Measurements from ENCODE around the gene ERN1. TPM values are rescaled to one million over a fixed set of nuclear protein-coding genes. Genes with fewer than 3 reads are reported as not detected.

The ERN1 gene
- total and polyA plus RNA-seq, 2 of the 13 experiments (the other 11 are each of a cell fraction or from before 2014, with no cell fraction given): 6.0 to 12.7 TPM

GRCh38 chr17:63993368-63993985 is 136.5 kb downstream of the ERN1 start:
- H3K9me3 ChIP-seq (ENCODE audit: low read length): no peaks in the 10 kb centered on the region
- no peak for DNase-seq (ENCODE audit: low spot score)
- H3K9ac ChIP-seq (ENCODE audit: insufficient read depth, low read depth, low read length): no peak overlapping the region
- no peaks in the 10 kb centered on the region for H4K20me1 ChIP-seq (ENCODE audit: insufficient read depth, low read length)
- no TSS peak for BruUV-seq (replicated peaks)
- no peak for FAIRE-seq
- ChIA-PET CTCF (ENCODE audit: low intra/inter-chr PET ratio, low total read pairs) (no interaction called here), POLR2A (no interaction called here)
- peaks cover 24% of the 10 kb centered on the region for H3K4me1 ChIP-seq (ENCODE audit: insufficient read depth, low read length)
- H3K79me2 ChIP-seq (ENCODE audit: insufficient read depth, low read length): no peaks in the 10 kb centered on the region
- intact Hi-C loops (cut with micrococcal nuclease; ENCODE audit: unreplicated experiment) (loop anchor here (5.0 kb wide), 1 partner anchor 76 kb away; the partner anchor contains the start of gene GH1), in situ Hi-C loops (cut with HindIII; ENCODE audit: extremely low pct_ligation_motif_present, low pct_unique_long_range_greater_than_20kb) (no loop called here)
- no peak overlapping the region for H3K4me2 ChIP-seq (ENCODE audit: low read depth, low read length)
- H3K27ac ChIP-seq (ENCODE audit: extremely low read length, insufficient read depth, low read length): no peak overlapping the region
- H2AFZ ChIP-seq (ENCODE audit: low read length): no peak overlapping the region
- WGBS (ENCODE audit: low lambda C conversion rate): no CpG with 5 or more reads among the region's 3 CpGs
- ATAC-seq: no peak
- TF ChIP-seq HMGXB3 (CRISPR knock-in tag; IDR thresholded peaks at IDR 0.05; ENCODE audit: borderline replicate concordance): no peak
- no peak for TF ChIP-seq ZBED4 (CRISPR knock-in tag; IDR thresholded peaks at IDR 0.05; ENCODE audit: borderline replicate concordance)
- TF ChIP-seq HNRNPUL1 (IDR thresholded peaks at IDR 0.05; ENCODE audit: low read depth, low read length): no peak
- peak; percentile 79 for TF ChIP-seq HNRNPK (IDR thresholded peaks at IDR 0.05; ENCODE audit: low read depth, low read length, poor library complexity, severe bottlenecking)
- peak; percentile 45 for TF ChIP-seq PCBP2 (optimal IDR thresholded peaks at IDR 0.05; ENCODE audit: low read depth, low read length, poor library complexity, severe bottlenecking)
- TF ChIP-seq CBX1 (IDR thresholded peaks at IDR 0.05; ENCODE audit: low read depth): no peak
- TF ChIP-seq ZNF335 (CRISPR knock-in tag; IDR thresholded peaks at IDR 0.05): no peak
- no peak for TF ChIP-seq ZNF674 (CRISPR knock-in tag; IDR thresholded peaks at IDR 0.05; ENCODE audit: low read depth)
- TF ChIP-seq BATF2 (CRISPR knock-in tag; IDR thresholded peaks at IDR 0.05): no peak
- no peak for TF ChIP-seq ZNF225 (CRISPR knock-in tag; IDR thresholded peaks at IDR 0.05)
- no peak for TF ChIP-seq ZNF512B (CRISPR knock-in tag; IDR thresholded peaks at IDR 0.05; ENCODE audit: borderline replicate concordance)
- H3K36me3 ChIP-seq (replicated peaks in 1 of 2; ENCODE audit: control insufficient read depth in 1 of 2, insufficient read depth in 2 of 2, low read length in 2 of 2): no peaks in the 10 kb centered on the region
- peaks cover 24 to 64% of the 10 kb centered on the region in 2 experiments for H3K27me3 ChIP-seq (ENCODE audit: control insufficient read depth in 1 of 2, insufficient read depth in 2 of 2, low read length in 2 of 2)
- no peak overlapping the region for H3K4me3 ChIP-seq (replicated peaks in 1 of 3; ENCODE audit: insufficient read depth in 1 of 3, low read depth in 2 of 3, low read length in 3 of 3)

Measured in HepG2 (cell line).